ENCODE data around the gene PLCB1.

DNA sequence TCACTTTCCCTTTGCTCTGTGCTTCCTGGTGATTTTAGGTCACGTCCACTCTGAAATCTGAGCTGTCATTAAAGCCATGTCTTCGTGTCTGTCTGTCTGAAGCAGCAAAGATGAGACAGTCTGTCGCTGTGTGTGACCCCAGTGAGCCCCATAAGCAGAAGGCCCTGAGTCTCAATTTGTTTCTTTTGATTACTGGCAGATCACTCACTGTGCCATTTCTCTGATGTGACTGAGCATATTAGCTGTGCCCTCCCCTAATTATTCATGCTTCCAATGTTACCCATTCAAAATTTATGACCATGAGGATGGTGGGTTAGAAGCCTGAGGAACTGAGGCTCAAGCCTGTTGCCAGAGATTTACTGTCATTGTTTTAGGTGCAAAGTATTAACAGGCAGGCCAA, 117.6 kb downstream of the PLCB1 start:
- TF ChIP-seq, protein P1, sequence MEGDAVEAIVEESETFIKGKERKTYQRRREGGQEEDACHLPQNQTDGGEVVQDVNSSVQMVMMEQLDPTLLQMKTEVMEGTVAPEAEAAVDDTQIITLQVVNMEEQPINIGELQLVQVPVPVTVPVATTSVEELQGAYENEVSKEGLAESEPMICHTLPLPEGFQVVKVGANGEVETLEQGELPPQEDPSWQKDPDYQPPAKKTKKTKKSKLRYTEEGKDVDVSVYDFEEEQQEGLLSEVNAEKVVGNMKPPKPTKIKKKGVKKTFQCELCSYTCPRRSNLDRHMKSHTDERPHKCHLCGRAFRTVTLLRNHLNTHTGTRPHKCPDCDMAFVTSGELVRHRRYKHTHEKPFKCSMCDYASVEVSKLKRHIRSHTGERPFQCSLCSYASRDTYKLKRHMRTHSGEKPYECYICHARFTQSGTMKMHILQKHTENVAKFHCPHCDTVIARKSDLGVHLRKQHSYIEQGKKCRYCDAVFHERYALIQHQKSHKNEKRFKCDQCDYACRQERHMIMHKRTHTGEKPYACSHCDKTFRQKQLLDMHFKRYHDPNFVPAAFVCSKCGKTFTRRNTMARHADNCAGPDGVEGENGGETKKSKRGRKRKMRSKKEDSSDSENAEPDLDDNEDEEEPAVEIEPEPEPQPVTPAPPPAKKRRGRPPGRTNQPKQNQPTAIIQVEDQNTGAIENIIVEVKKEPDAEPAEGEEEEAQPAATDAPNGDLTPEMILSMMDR (conservative IDR thresholded peaks at IDR 0.05; ENCODE audit: low read depth, low read length) = no peak
- TF ChIP-seq SMC3 (IDR thresholded peaks at IDR 0.05; ENCODE audit: low read depth, low read length) = no peak
- no peak for TF ChIP-seq RAD21 (IDR thresholded peaks at IDR 0.05; ENCODE audit: low read length)
- TF ChIP-seq POLR2A (IDR thresholded peaks at IDR 0.05; ENCODE audit: low read depth, low read length) = no peak
- TF ChIP-seq, protein P2, sequence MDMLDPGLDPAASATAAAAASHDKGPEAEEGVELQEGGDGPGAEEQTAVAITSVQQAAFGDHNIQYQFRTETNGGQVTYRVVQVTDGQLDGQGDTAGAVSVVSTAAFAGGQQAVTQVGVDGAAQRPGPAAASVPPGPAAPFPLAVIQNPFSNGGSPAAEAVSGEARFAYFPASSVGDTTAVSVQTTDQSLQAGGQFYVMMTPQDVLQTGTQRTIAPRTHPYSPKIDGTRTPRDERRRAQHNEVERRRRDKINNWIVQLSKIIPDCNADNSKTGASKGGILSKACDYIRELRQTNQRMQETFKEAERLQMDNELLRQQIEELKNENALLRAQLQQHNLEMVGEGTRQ (IDR thresholded peaks at IDR 0.05; ENCODE audit: low read depth, low read length) = no peak
- TF ChIP-seq MAFK (IDR thresholded peaks at IDR 0.05; ENCODE audit: low read depth, low read length) = no peak
- no peak for TF ChIP-seq BHLHE40 (IDR thresholded peaks at IDR 0.05; ENCODE audit: low read depth, low read length)
- no peak for TF ChIP-seq NFE2L2 (IDR thresholded peaks at IDR 0.05; ENCODE audit: low read depth, low read length)
- no peak for TF ChIP-seq CEBPB (IDR thresholded peaks at IDR 0.05; ENCODE audit: low read depth, low read length)
- TF ChIP-seq, protein P3, sequence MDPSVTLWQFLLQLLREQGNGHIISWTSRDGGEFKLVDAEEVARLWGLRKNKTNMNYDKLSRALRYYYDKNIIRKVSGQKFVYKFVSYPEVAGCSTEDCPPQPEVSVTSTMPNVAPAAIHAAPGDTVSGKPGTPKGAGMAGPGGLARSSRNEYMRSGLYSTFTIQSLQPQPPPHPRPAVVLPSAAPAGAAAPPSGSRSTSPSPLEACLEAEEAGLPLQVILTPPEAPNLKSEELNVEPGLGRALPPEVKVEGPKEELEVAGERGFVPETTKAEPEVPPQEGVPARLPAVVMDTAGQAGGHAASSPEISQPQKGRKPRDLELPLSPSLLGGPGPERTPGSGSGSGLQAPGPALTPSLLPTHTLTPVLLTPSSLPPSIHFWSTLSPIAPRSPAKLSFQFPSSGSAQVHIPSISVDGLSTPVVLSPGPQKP (IDR thresholded peaks at IDR 0.05; ENCODE audit: borderline replicate concordance, low read depth, low read length) = no peak
- TF ChIP-seq FOS (IDR thresholded peaks at IDR 0.05; ENCODE audit: low read depth, low read length) = no peak
- TF ChIP-seq RCOR1 (IDR thresholded peaks at IDR 0.05; ENCODE audit: insufficient replicate concordance, low read length) = no peak
- TF ChIP-seq MXI1 (IDR thresholded peaks at IDR 0.05; ENCODE audit: borderline replicate concordance, low read depth, low read length) = no peak
